Vagina (tissue), 2 donors: ENCODE results near the gene HTR2B.

ENCODE experiments used
- POLR2A ChIP-seq, 2 donors: fragments of 450-650 bp; IDR thresholded peaks; one replicate each; pipeline ENCODE4 v1.6.1; 2017; ENCODE audit warnings: antibody characterized with exemption in 2 of 2, mild to moderate bottlenecking in 2 of 2, moderate library complexity in 2 of 2
- TF ChIP-seq, protein P1 (sequence below), 3 experiments: fragments of 450-650 bp in 2 of 3; fragments of 200-600 bp in 1 of 3; sonication (generic) in 1 of 3; IDR thresholded peaks; one replicate each; pipeline ENCODE4 v1.5.1; 2017 to 2019; ENCODE audit warnings: antibody characterized with exemption in 3 of 3, mild to moderate bottlenecking in 2 of 3, moderate library complexity in 2 of 3

DNA sequence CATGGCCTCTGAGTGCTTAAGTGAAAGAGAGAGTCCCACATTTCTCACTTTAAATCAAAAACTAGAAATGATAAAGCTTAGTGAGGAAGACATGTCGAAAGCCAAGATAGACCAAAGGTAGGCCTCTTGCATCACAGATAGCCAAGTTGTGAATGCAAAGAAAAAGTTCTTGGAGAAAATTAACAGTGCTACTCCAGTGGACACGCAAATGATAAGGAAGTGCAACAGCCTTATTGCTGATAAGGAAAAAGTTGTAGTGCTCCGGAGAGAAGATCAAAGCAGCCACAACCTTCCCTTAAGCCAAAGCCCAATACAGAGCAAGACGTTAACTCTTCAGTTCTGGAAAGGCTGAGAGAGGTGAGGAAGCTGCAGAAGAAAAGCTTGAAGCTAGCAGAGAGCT, 36.1 kb downstream of the HTR2B start:
- TF ChIP-seq, protein P1, sequence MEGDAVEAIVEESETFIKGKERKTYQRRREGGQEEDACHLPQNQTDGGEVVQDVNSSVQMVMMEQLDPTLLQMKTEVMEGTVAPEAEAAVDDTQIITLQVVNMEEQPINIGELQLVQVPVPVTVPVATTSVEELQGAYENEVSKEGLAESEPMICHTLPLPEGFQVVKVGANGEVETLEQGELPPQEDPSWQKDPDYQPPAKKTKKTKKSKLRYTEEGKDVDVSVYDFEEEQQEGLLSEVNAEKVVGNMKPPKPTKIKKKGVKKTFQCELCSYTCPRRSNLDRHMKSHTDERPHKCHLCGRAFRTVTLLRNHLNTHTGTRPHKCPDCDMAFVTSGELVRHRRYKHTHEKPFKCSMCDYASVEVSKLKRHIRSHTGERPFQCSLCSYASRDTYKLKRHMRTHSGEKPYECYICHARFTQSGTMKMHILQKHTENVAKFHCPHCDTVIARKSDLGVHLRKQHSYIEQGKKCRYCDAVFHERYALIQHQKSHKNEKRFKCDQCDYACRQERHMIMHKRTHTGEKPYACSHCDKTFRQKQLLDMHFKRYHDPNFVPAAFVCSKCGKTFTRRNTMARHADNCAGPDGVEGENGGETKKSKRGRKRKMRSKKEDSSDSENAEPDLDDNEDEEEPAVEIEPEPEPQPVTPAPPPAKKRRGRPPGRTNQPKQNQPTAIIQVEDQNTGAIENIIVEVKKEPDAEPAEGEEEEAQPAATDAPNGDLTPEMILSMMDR (IDR thresholded peaks at IDR 0.05) = no peak
- TF ChIP-seq POLR2A (IDR thresholded peaks at IDR 0.05) = no peak
